Mesenchymal stem cell (in vitro differentiated cells and primary cell): ENCODE measurements around the gene NPHS1.

ENCODE experiments used
- DNase-seq: peaks from one replicate; pipeline ENCODE4 v3.0.0-alpha.2; 2013
- H2AFZ ChIP-seq: one replicate; pipeline ENCODE4 v1.6.1; 2013; ENCODE audit warnings: low read depth, mild to moderate bottlenecking, control low read depth, inconsistent platforms, low read length, moderate library complexity
- H2AK5ac ChIP-seq: 2 replicates; pipeline ENCODE4 v1.6.1; 2013; ENCODE audit warnings: low read length, moderate library complexity, mild to moderate bottlenecking, inconsistent platforms; ENCODE audit not compliant: severe bottlenecking
- H2BK120ac ChIP-seq: one replicate; pipeline ENCODE4 v1.6.1; 2013; ENCODE audit warnings: low read depth, mild to moderate bottlenecking, inconsistent platforms, low read length, moderate library complexity
- H2BK12ac ChIP-seq, 2 experiments: one replicate each; pipeline ENCODE4 v1.6.1; 2013; ENCODE audit warnings: inconsistent platforms in 2 of 2, low read length in 2 of 2, mild to moderate bottlenecking in 2 of 2, moderate library complexity in 2 of 2, control low read depth in 1 of 2
- H2BK15ac ChIP-seq: one replicate; pipeline ENCODE4 v1.6.1; 2013; ENCODE audit warnings: mild to moderate bottlenecking, low read depth, inconsistent platforms; ENCODE audit not compliant: poor library complexity, severe bottlenecking
- H2BK5ac ChIP-seq: 2 replicates; pipeline ENCODE4 v1.6.1; 2013; ENCODE audit warnings: low read depth, mild to moderate bottlenecking, low read length, control low read depth, inconsistent platforms; ENCODE audit not compliant: poor library complexity, severe bottlenecking
- H3K14ac ChIP-seq, 2 experiments: one replicate each; pipeline ENCODE4 v1.6.1; 2013; ENCODE audit warnings: inconsistent platforms in 2 of 2, low read length in 2 of 2, control low read depth in 1 of 2, mild to moderate bottlenecking in 1 of 2, moderate library complexity in 1 of 2
- H3K18ac ChIP-seq, 2 experiments: one replicate each; pipeline ENCODE4 v1.6.1; 2013; ENCODE audit warnings: inconsistent platforms in 2 of 2, low read length in 2 of 2, control low read depth in 1 of 2, low read depth in 1 of 2, mild to moderate bottlenecking in 1 of 2
- H3K23ac ChIP-seq, 2 experiments: one replicate each; pipeline ENCODE4 v1.6.1; 2013; ENCODE audit warnings: inconsistent platforms in 2 of 2, low read length in 2 of 2, mild to moderate bottlenecking in 2 of 2, moderate library complexity in 2 of 2, control low read depth in 1 of 2
- H3K27ac ChIP-seq: 2 replicates; pipeline ENCODE4 v1.5.1; 2013; ENCODE audit warnings: mild to moderate bottlenecking, moderate library complexity, low read length, control low read depth, inconsistent platforms; ENCODE audit not compliant: poor library complexity, severe bottlenecking
- H3K27me3 ChIP-seq, 2 experiments: 2 replicates each; pipeline versions ENCODE4 v1.6.1 to v1.7.0; 2013; ENCODE audit warnings: low read length in 2 of 2, mild to moderate bottlenecking in 2 of 2, moderate library complexity in 2 of 2, control low read depth in 1 of 2, inconsistent platforms in 1 of 2; ENCODE audit not compliant: control insufficient read depth in 1 of 2, insufficient read depth in 1 of 2
- H3K36me3 ChIP-seq, 2 experiments: 2 replicates each; pipeline versions ENCODE4 v1.6.1 to v1.7.0; 2013; ENCODE audit warnings: low read length in 2 of 2, control low read depth in 1 of 2, inconsistent platforms in 1 of 2, low read depth in 1 of 2, mild to moderate bottlenecking in 1 of 2; ENCODE audit not compliant: insufficient read depth in 2 of 2, control insufficient read depth in 1 of 2
- H3K4ac ChIP-seq, 2 experiments: one replicate each; pipeline ENCODE4 v1.6.1; 2013; ENCODE audit warnings: inconsistent platforms in 2 of 2, low read length in 2 of 2, mild to moderate bottlenecking in 2 of 2, moderate library complexity in 2 of 2, control low read depth in 1 of 2, low read depth in 1 of 2
- H3K4me1 ChIP-seq: 2 replicates; pipeline ENCODE4 v1.6.1; 2013; ENCODE audit warnings: low read depth, low read length, control low read depth; ENCODE audit not compliant: control insufficient read depth, insufficient read depth
- H3K4me2 ChIP-seq: 2 replicates; pipeline ENCODE4 v1.6.1; 2013; ENCODE audit warnings: low read length, mild to moderate bottlenecking, inconsistent platforms; ENCODE audit not compliant: poor library complexity, severe bottlenecking
- H3K4me3 ChIP-seq, 2 experiments: 2 replicates each; pipeline versions ENCODE4 v1.5.1 to v1.7.0; 2013; ENCODE audit warnings: low read length in 2 of 2, mild to moderate bottlenecking in 2 of 2, control low read depth in 1 of 2, low read depth in 1 of 2; ENCODE audit not compliant: insufficient read depth in 1 of 2
- H3K79me1 ChIP-seq: replicated peaks from 2 replicates; pipeline ENCODE4 v1.6.1; 2013; ENCODE audit warnings: mild to moderate bottlenecking, control low read depth, low read length, inconsistent platforms; ENCODE audit not compliant: poor library complexity, severe bottlenecking
- H3K9ac ChIP-seq: 2 replicates; pipeline ENCODE4 v1.7.0; 2013; ENCODE audit warnings: mild to moderate bottlenecking, low read length, moderate library complexity
- H3K9me3 ChIP-seq: 2 replicates; pipeline ENCODE4 v1.7.0; 2013; ENCODE audit warnings: mild to moderate bottlenecking, low read length; ENCODE audit not compliant: control insufficient read depth
- H4K8ac ChIP-seq: one replicate; pipeline ENCODE4 v1.6.1; 2013; ENCODE audit warnings: inconsistent platforms, mild to moderate bottlenecking, low read length, moderate library complexity
- H4K91ac ChIP-seq: one replicate; pipeline ENCODE4 v1.6.1; 2013; ENCODE audit warnings: mild to moderate bottlenecking, low read length, inconsistent platforms
- WGBS: methylation state at CpG from one replicate; pipeline ENCODE4 v1.1.7; 2013; ENCODE audit warnings: mixed read lengths; 5-methylcytosine and 5-hydroxymethylcytosine counted together

Gene NPHS1

DNA sequence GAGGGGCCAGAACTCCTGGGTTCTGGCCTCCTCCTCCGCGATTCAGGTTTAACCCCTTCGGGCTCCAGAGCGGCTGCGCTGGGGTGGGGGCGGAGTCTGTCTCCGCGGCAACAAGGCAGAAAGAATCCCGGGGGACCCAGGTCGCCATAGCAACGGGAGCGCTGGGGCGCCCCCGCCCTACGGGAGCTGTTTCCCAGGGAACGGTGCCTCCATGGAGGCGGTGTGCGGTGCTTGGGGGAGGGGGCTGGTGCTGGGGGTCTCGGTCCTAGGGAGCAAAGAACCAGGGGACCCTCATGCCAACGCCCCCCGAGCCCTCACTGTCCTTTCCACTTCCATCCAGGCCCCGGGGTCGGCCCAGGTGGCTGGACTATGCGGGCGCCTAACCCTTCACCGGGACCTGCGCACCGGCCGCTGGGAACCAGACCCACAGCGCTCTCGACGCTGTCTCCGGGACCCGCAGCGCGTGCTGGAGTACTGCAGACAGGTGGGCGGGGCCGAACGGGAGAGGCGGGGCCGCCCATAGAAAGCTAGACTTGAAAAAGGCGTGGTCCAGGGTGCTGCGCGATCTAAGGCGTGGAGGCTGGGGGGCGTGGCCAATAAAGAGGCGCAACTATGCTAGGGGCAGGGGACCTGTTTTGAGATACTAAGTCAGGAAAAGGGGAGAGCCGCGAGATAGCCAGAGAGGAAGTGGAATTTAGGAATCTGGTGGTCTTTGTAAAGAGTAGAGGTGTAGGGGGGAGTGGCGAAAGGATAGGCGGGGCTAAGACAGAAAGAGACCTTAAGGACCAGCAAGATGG is 17.2 kb upstream of the NPHS1 start:
- Histone ChIP-seq H3K27me3 (peaks cover 45 to 63% of the 10 kb centered on the region in 2 experiments), H2BK12ac (no peak overlapping the region), H3K4ac (no peak overlapping the region), H3K79me1 (no peaks in the 10 kb centered on the region), H2AFZ (no peak overlapping the region), H4K91ac (no peak overlapping the region), H4K8ac (no peak overlapping the region), H3K4me2 (peak overlapping the region; percentile 77), H3K27ac (no peak overlapping the region), H3K4me1 (peaks cover 12% of the 10 kb centered on the region), H3K36me3 (peaks cover 0 to 5% of the 10 kb centered on the region in 2 experiments), H2BK5ac (no peak overlapping the region), H3K14ac (no peak overlapping the region), H2AK5ac (no peak overlapping the region), H2BK15ac (no peak overlapping the region), H3K18ac (no peak overlapping the region), H3K9me3 (no peaks in the 10 kb centered on the region), H3K4me3 (peak overlapping the region in 1 of 2 experiments; percentile 51), H3K23ac (no peak overlapping the region), H3K9ac (no peak overlapping the region), H2BK120ac (no peak overlapping the region)
- DNase-seq, result peak; percentile 77
- WGBS, result 2% methylated on average over 39 of the region's 51 CpGs

DNA sequence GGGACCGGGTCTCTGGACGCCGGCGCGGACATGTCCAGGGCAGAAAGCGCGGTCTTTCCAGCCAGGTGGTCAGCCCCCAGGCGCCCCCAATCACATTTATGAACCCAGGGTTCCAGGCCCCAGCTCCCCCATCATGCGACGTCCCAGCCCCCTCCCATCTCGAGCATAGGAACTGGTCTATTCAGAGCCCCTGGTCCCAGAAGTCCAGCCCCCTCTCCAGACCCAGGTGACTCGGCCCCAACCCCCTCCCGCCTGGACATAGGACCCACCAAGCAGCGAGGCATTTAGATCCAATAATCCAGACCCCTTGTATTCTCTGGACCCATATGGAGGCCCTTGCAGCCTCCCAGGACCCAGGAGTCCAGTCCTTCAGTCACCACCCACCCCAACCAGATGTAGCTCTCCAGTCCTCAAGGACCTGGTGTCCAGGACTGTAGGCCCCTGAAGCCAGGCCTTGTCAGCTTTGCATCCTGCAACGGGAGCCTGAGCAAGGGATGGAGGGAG is 16.6 kb upstream of the NPHS1 start:
- H3K9ac ChIP-seq, result no peak overlapping the region
- H3K4me1 ChIP-seq, result peaks cover 12% of the 10 kb centered on the region
- no peak overlapping the region for H2BK12ac ChIP-seq
- H3K4ac ChIP-seq, result peak overlapping the region in 1 of 2 experiments; percentile 8
- H3K18ac ChIP-seq, result no peak overlapping the region
- peak overlapping the region; percentile 51 to 57 for H3K4me3 ChIP-seq
- no peaks in the 10 kb centered on the region for H3K79me1 ChIP-seq
- no peak overlapping the region for H2BK120ac ChIP-seq
- no peak overlapping the region for H3K23ac ChIP-seq
- no peak overlapping the region for H4K8ac ChIP-seq
- peaks cover 0 to 5% of the 10 kb centered on the region in 2 experiments for H3K36me3 ChIP-seq
- H3K27ac ChIP-seq, result no peak overlapping the region
- H3K9me3 ChIP-seq, result no peaks in the 10 kb centered on the region
- 2% methylated on average over 15 of the region's 15 CpGs for WGBS
- no peak overlapping the region for H4K91ac ChIP-seq
- DNase-seq, result peak; percentile 22
- H2AFZ ChIP-seq, result no peak overlapping the region
- H2BK15ac ChIP-seq, result no peak overlapping the region
- peak overlapping the region; percentile 82 for H3K4me2 ChIP-seq
- H2BK5ac ChIP-seq, result no peak overlapping the region
- no peak overlapping the region for H3K14ac ChIP-seq
- H2AK5ac ChIP-seq, result no peak overlapping the region
- H3K27me3 ChIP-seq, result peaks cover 47 to 69% of the 10 kb centered on the region in 2 experiments

DNA sequence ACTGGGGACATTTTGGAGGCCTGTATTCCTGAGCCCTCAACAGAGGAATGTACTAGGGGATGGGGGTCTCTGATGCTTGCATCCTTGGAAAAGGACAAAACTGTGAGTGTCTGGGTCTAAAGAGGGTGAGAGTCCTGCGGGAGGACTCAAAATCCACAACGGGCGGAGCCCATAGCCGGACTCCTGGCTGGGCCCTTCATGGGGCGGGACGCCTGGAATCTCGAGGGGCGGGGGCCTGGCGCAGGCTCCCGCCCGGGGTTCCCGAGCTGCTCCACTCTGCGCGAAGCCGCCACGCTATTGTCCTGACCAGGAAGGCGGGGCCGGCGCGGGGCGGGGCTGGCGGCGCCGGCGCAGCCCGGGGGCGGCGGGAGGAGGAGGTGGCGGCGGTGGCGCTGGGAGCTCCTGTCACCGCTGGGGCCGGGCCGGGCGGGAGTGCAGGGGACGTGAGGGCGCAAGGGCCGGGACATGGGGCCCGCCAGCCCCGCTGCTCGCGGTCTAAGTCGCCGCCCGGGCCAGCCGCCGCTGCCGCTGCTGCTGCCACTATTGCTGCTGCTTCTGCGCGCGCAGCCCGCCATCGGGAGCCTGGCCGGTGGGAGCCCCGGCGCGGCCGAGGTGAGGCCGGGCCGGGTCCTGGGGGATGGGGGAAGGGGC is 16.0 kb upstream of the NPHS1 start, which contains the start of gene APLP1:
APLP1 (plus strand) TSS at position 403 of the 651 bp plus-strand sequence; CDS start at position 466, 63 bp downstream.
- WGBS, result 3% methylated on average over 27 of the region's 60 CpGs

DNA sequence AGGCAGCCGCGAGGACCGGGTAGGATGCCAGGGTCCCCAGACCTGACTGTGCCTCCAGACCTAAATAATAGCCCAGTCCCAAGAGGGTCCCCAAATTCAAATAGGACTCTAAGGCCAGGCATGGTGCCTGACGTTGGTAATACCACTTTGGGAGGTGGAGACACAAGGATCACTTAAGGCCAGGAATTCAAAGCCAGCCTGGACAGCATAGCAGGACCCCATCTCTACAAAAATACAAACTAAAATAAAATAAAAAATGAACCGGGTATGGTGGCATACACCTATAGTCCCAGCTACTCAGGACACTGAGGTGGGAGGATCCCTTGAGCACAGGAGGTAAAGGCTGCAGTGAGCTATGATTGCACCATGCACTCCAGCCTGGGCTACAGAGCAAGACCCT is 10.7 kb upstream of the NPHS1 start:
- Histone ChIP-seq H3K4me1 (peaks cover 8% of the 10 kb centered on the region), H2AK5ac (no peak overlapping the region), H3K4me2 (no peak overlapping the region), H3K14ac (no peak overlapping the region), H2BK120ac (no peak overlapping the region), H4K91ac (no peak overlapping the region), H3K27ac (no peak overlapping the region), H4K8ac (no peak overlapping the region), H3K9ac (no peak overlapping the region), H2BK12ac (no peak overlapping the region), H3K4ac (no peak overlapping the region), H3K27me3 (peaks cover 80 to 88% of the 10 kb centered on the region in 2 experiments), H2BK15ac (no peak overlapping the region), H3K23ac (no peak overlapping the region), H3K36me3 (no peaks in the 10 kb centered on the region), H2BK5ac (no peak overlapping the region), H3K18ac (no peak overlapping the region), H3K9me3 (no peaks in the 10 kb centered on the region), H3K4me3 (no peak overlapping the region), H2AFZ (no peak overlapping the region), H3K79me1 (no peaks in the 10 kb centered on the region)
- 93% methylated on average over 4 of the region's 5 CpGs for WGBS
- DNase-seq, result no peak

More for the DNA sequence above, 16.0 kb upstream of the NPHS1 start, which contains the start of gene APLP1:
- Histone ChIP-seq H3K18ac (no peak within 1 kb of the TSS), H3K14ac (no peak within 1 kb of the TSS), H3K36me3 (peaks cover 0 to 5% of the 10 kb centered on the region in 2 experiments), H2AK5ac (no peak within 1 kb of the TSS), H2BK120ac (no peak within 1 kb of the TSS), H3K4me2 (peak within 1 kb of the TSS; percentile 82), H3K79me1 (no peaks in the 10 kb centered on the region), H2AFZ (peak within 1 kb of the TSS; percentile 74), H3K4ac (peak within 1 kb of the TSS in 1 of 2 experiments; percentile 8), H2BK15ac (peak within 1 kb of the TSS; percentile 54), H3K4me1 (peaks cover 12% of the 10 kb centered on the region), H3K27ac (no peak within 1 kb of the TSS), H2BK5ac (no peak within 1 kb of the TSS), H3K9me3 (no peaks in the 10 kb centered on the region), H2BK12ac (no peak within 1 kb of the TSS), H3K23ac (no peak within 1 kb of the TSS), H3K4me3 (peak within 1 kb of the TSS; percentile 51 to 57), H4K8ac (no peak within 1 kb of the TSS), H3K27me3 (peaks cover 47 to 69% of the 10 kb centered on the region in 2 experiments), H3K9ac (no peak within 1 kb of the TSS), H4K91ac (no peak within 1 kb of the TSS)
- peak; percentile 24 for DNase-seq
